Inflammatory macrophage (primary cell): ENCODE data around the gene PADI1.

ENCODE experiments used
- DNase-seq, 2 donors: peaks; one replicate each; pipeline ENCODE4 v3.0.0-alpha.2; 2020 to 2022

PADI1 gene

DNA sequence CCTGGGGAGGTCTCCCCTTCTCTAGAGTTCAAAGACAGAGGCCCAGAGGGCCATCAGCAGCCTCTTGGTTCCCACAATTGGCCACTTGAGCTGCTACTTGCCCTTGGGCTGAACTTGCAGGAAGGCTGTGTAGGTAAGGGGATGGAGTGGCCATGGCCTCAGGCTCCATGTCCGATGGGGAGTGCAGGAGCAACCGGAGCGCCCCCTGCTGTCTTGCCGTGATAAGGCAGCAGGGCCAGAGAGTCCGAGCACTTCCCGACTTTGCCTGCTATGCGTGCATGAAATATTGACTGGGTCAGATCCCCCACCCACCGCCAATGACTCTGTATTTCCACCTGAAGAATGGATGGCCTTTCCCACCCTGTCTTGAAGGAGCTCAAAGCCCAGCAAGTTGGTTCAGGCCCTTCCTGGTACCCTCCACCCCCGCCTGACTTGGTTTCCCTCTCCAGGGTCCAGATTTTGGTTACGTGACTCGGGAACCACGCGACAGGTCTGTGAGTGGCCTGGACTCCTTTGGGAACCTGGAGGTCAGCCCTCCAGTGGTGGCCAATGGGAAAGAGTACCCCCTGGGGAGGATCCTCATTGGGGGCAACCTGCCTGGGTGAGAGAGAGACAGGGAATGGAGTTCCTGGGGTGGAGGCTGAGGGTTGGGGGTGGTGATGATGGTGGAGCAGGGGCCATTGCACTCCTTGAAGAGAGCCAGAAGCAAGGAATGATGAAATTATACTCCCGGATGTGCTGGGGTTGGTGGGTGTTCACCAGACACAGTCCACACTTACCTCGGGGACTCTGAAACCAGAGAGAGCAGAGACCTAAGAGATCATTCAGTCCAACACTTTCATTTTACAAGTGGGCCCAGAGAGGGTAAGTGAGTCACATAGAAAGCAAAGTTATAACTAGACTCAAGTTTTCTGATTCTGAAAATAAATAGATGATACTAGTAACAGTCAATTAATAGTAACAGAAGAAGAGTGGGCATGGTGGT lies 69.5 kb downstream of the PADI1 start:
- DNase-seq = peak; percentile 47 to 58

DNA sequence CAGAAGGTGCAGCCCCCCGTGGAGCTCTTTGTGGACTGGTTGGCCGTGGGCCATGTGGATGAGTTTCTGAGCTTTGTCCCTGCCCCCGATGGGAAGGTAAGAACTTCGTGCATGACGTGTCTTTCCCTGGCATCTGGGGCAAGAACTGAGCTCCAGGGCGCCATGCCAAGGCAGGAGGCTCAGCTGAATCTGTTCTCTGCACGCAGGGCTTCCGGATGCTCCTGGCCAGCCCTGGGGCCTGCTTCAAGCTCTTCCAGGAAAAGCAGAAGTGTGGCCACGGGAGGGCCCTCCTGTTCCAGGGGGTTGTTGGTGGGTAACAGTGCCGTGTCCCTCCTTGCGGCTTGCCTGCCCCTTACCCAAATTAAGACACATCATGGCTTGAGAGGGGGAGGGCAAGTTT lies 71.6 kb downstream of the PADI1 start:
- DNase-seq = peak; percentile 56 to 57

DNA sequence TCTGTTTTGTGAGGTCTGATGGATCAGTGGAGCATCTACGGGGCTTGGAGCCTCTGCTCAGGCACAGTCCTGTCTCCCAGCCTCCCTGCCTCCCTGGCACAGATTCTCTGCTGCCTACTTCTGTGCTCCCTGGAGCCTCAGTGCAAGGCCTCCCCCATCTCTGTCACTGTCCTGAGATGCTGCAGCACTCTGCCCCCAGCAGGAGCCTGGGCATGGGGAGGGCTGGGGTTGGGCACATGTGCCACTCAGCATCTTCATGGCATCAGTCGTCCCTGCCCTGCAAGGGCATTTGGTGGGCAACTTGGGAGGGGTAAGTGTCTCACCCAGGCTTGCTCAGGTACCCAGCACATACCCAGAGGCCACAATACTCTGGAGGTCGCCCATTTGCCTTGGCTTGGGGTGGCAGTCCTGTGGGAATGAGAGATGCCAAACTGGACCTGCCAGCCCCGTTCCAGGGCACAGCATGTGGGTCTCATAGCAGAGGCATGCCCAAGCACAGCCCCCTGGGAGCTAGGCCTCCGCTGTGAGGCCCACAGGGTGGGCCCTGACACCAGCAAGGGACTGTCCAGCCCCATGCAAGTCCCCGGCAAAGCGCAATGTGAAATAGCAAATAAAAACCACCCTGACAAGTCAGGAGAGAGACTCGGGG lies 72.7 kb downstream of the PADI1 start:
- no peak for DNase-seq

DNA sequence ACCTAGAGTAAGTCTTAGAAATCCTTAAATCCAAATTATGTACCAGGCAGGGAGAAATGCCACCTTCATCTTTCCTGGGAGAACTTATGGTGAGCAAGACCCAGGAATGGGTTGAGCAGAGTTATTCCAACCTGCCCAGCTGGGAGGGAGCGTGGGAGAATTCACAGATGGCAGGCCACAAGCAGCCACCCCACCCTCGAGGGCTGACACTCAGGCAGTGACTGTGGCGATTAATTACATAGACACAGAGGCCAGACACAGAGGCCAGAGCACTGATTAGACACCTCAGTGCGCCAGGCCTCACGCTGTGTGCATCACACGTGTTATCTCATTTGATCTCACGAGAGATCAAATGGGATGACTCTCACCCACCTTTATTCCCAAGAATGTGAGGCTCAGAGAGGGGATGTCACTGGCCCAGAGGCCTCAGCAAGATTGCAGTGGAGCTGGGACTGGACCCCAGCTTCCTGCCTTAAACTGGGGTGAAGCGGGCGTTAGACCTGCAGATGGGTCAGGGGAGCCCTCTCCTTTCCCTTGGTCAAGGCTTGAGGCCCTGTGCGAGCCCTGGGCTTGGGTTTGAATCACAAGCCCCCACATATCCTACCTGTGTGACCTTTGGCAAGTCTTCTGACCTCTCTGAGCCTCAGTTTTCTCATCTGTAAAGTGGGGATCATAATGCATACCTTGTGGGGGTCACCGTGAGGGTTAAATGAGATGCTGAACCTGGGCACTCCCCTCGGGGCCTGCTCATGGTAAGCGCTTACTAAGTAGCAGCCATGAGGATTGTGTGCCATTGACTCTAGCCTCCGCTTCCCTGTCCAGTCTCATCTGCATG lies 74.3 kb downstream of the PADI1 start:
- no peak for DNase-seq

DNA sequence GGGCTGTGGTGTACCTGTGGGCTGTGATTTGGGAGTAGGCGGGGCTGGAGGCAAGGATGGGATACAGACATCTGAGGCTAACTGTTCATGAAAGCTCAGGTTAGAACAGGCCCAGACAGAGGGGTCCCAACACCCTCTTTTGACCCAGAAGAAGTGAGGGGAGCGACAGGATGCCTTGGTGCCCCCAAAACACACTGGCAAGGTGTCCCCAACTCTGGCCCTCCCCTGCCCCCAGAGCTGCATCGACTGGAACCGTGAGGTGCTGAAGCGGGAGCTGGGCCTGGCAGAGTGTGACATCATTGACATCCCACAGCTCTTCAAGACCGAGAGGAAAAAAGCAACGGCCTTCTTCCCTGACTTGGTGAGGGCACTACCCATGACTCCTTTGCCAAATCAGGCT lies 75.5 kb downstream of the PADI1 start:
- DNase-seq = no peak

DNA sequence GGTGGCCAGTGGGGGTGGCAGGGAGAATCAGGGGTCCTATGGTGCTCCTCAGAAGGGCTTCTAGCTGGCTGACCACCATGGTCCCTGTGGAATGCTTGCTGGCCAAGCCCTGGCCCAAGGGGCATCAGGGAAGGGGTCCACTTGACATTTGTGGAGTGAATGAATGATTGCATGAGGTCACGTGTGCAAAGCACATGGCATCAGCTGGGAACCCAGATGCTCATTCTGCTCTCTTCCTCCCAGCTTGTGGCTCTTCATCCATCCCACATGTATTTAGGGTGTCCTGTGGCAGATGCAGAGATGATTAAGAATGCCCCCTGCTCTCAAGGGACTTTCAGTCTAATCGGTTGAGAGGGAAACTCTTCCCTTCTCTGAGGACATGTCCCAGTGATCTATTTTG lies 76.0 kb downstream of the PADI1 start:
- no peak for DNase-seq

DNA sequence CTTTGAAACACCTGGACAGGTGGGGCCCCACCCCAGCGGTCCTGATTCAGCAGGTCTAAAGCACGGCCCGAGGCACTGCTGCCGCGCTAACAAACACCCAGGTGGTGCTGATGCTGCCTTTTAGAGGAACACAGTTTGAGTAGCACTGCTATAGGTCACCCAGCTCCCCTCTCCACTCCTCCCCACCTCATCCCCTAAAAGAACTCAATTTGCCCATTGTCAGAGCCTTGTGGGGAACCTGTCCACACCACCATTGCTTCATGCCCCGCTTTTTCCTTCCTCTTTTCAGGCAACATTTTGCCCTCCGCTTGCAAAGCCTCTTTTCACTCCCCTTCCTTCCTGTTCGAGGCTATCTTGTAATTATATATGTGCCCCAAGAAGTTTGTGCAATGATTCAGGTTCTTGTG lies 76.8 kb downstream of the PADI1 start:
- DNase-seq = peak; percentile 72 to 90

DNA sequence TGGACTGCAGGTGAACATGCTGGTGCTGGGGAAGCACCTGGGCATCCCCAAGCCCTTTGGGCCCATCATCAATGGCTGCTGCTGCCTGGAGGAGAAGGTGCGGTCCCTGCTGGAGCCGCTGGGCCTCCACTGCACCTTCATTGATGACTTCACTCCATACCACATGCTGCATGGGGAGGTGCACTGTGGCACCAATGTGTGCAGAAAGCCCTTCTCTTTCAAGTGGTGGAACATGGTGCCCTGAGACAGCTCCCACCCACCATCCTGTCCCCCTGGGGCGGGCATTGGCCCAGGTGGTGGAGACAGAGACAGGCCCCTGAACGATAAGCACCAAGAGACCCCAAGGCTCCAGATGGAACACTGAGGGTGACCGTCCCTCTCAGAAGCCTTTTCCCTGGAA lies 77.9 kb downstream of the PADI1 start:
- DNase-seq = no peak

DNA sequence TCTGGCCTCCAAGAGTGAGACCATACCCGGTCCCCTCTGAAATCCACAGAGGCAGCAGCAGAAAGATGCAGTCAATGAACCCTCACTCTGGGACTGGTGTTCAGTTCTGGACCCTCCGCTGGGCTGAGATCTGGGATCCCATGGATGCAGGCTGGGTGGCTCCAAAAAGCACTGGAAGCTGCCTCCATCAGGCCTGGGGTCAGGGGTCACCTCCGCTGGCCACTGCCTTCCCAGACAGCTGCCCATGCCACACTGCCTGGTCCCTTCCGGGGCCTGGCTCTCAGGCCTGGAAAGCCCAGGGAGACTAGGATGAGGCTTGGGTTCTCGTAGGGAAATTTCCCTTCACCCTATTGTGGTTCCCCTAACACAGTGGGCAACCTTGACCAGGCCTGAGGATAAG lies 81.7 kb downstream of the PADI1 start:
- DNase-seq = no peak

DNA sequence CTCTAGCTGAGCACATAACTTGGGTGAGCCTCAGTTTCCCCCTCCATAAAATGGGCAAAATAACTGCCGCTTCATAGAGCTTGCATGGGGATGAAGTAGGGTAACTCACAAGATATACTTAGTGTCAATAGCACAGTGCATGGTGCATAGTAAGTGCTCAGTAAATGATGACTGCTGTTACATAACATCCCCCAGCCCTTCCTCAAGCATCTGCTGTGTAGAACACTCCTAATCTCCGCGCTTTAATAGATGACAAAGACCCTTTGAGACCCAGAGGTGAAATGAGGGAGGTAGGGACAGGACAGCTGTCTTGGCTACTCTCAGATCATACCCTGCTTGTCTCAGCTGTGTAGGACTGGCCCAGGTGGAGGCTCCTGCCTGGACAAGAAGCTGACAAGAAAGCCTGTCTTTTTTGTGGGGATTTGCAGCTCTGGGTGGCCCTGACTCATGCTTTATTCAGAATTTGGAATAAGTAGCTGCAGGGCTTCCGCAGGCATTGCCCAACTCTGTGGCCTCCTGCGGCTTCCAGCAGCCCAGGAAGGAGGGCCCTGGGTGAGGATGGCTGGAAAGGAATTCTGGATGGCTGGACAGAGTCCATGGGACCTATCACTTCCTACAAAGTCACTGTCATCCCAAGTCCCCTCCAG lies 82.3 kb downstream of the PADI1 start:
- peak; percentile 28 to 34 for DNase-seq

DNA sequence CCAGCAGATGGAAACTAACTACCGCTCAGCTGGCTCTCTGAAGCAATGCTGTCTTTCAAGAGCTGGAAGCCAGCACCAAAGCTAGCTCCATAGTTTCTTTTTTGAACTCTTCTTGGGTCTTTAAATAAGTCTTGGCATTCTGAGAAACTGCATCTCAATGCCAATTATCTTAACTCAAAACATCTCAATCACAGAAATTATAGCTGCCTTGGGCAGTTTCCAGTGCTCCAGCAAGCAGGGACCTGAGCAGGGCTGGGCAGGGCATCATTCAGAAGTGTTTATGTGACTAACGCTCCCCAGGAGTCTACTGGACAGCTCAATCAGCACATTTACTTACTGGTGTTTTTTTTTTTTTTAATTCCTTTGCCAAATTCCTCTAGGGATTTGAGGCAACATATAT lies 84.8 kb downstream of the PADI1 start:
- DNase-seq = no peak

DNA sequence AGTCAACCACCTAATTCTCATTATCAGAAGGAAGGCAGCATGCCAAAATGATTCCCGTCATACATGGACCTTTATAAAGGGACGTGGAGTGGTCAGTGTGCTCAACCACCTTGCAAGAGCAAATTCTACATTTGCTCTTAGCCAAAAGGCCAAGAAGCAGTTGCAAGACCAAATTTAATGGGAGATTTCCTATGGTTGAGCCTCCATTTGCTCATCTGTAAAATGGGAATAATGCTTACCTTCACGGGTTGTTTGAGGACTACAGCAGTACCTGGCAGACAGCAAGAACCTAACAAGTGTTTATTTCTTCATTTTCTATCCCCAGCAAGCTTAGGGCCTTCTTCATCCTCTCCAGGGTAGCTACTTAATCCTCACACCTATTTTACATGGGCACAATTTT lies 85.6 kb downstream of the PADI1 start:
- DNase-seq = no peak

DNA sequence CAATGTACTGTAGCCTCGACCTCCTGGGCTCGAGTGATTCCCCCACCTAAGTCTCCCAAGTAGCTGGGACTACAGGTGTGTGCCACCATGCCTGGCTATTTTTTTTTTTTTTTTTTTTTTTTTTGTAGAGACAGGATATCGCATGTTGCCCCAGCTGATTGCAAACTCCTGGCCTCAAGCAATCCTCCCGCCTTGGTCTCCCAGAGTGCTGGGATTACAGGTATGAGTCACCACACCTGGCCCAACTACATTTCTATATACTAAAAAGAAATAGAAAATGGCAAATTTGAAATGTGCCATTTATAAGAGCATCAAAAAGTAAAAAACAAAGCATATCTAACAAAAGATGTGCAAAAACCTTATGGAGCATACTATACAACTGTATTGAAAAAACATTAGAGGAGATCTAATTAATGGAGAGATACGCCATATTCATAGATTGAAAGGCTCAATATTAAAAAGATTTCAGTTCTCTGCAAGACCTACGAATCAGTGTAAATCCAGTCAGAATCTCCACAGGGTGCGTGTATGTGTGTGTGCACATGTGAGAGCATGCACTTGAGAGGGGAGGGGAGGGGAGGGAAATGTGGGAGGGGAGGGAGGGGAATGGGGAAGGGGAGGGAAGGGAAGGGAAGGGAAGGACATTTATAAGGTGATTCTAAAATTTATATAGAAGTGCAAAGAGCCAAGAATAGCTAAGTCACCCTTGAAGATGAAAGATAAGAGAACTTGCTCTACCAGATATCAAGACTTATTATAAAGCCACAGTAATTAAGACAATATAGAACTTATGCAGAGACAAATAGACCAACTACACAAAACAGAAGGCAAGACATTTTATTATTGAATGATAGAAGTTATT lies 87.6 kb downstream of the PADI1 start:
- no peak for DNase-seq

DNA sequence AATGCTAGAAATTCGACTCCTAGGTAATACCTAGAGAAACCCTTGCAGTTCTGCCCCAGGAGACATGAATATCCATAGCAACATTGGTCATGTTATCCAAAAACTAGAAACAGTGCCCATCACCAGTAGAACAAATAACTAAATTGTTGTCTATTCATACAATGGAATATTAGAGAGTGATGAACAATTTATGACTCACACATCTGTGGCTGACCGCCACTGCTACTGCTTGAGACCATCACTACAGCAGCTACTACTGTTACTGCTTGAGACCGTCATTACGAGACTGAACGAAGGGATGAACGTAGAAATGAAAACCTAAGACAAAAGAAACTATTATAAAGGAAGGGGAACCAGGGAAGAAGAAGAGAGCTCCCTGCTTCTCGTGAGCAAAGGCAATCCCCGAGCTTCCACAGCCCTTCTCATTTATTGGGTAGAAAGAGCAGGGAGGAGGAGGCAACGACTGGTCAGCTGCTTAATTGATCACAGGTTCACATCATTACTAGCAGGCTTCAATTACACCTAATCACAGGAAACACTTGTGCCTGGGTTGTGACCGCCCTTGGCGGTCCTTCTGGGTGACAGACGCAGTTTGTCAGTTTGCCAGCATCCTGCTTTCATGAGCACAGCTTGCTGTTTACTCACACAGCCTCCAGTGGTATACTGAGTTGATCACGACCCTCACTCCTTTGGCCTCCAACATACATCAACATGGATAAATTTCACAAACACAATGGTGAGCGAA lies 88.9 kb downstream of the PADI1 start:
- DNase-seq = no peak

DNA sequence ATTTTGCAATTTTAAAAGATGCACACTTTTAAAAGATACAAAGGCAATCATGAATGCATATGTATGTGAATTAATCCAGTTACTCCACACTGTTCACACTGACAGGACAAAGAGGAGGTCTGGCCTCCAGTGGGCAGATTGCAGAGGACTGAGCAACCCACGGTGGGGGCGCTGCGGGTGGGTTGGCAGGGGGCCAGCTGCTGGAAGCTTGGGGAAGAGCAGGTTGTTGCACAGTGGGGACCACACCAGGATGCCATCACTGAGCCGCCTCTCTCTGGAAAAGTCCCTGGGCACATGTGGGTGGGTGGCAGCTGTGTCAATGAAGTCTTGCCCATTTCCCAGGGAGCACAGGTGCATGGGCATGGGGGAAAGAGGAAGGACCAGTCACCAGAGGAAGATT lies 90.4 kb downstream of the PADI1 start:
- DNase-seq = no peak
